ENCODE results near the gene URI1. TPM values are rescaled to one million over a fixed set of nuclear protein-coding genes. Genes with fewer than 3 reads are reported as not detected.

URI1 gene
- total and polyA plus RNA-seq, 2 donors (not counting 1 experiment from before 2014, with no cell fraction given): 21.3 to 54.2 TPM

GRCh38 chr19:30047432-30047831, 105.4 kb downstream of the URI1 start:
- WGBS (ENCODE audit: insufficient coverage): 85% methylated on average over 7 of the region's 8 CpGs
- Mint-ChIP-seq H3K9me3 (ENCODE audit: insufficient read depth) (no peaks in the 10 kb centered on the region), H3K27me3 (no peaks in the 10 kb centered on the region), H3K27ac (no peak overlapping the region), H3K4me1 (peaks cover 13% of the 10 kb centered on the region), H3K4me3 (no peak overlapping the region)
- H3K4me3 ChIP-seq (ENCODE audit: control extremely low read depth in 1 of 5, extremely low read depth in 1 of 5, insufficient read depth in 1 of 5, low read depth in 2 of 5, low read length in 4 of 5): no peak overlapping the region
- no peaks in the 10 kb centered on the region for H3K27me3 ChIP-seq (replicated peaks in 1 of 4; ENCODE audit: control extremely low read depth in 1 of 4, control insufficient read depth in 3 of 4, insufficient read depth in 4 of 4, low read length in 3 of 4)
- H3K36me3 ChIP-seq (replicated peaks in 1 of 2; ENCODE audit: control extremely low read depth in 1 of 2, control insufficient read depth in 1 of 2, extremely low read depth in 1 of 2, insufficient read depth in 2 of 2, low read length in 1 of 2): no peaks in the 10 kb centered on the region
- H3K9me3 ChIP-seq (ENCODE audit: control extremely low read depth in 1 of 3, control insufficient read depth in 2 of 3, insufficient read depth in 1 of 3, low read length in 2 of 3): peaks cover 0 to 2% (median 0%) of the 10 kb centered on the region in 3 donors
- H3K4me1 ChIP-seq (ENCODE audit: control insufficient read depth in 2 of 2, insufficient read depth in 2 of 2, low read length in 2 of 2): peaks cover 5 to 7% of the 10 kb centered on the region in 2 donors
- H3K79me2 ChIP-seq (ENCODE audit: control insufficient read depth, insufficient read depth, low read length): no peaks in the 10 kb centered on the region
- intact Hi-C loops (cut with micrococcal nuclease): no loop called here
- no peak overlapping the region for H2AFZ ChIP-seq (ENCODE audit: insufficient read depth, low read depth, low read length, poor library complexity, severe bottlenecking)
- ATAC-seq (ENCODE audit: low read depth) (no peak), DNase-seq (no peak)
- H3K9ac ChIP-seq (ENCODE audit: low read length): no peak overlapping the region
- no peaks in the 10 kb centered on the region for H4K20me1 ChIP-seq (ENCODE audit: control insufficient read depth, insufficient read depth, low read length, poor library complexity, severe bottlenecking)
- ChIA-PET POLR2A (no interaction called here), CTCF (no interaction called here)
- TF ChIP-seq CTCF (IDR thresholded peaks at IDR 0.05) (no peak), EZH2 (IDR thresholded peaks at IDR 0.05; ENCODE audit: borderline replicate concordance, insufficient read depth, low read depth, low read length, poor library complexity, severe bottlenecking) (no peak)
- no peak overlapping the region for H3K27ac ChIP-seq (ENCODE audit: low read length in 2 of 2)
- no peak overlapping the region for H3K4me2 ChIP-seq (replicated peaks; ENCODE audit: low read depth, low read length, poor library complexity, severe bottlenecking)

GRCh38 chr19:30049226-30049625, 107.2 kb downstream of the URI1 start:
- no peak overlapping the region for H3K4me2 ChIP-seq (replicated peaks; ENCODE audit: low read depth, low read length, poor library complexity, severe bottlenecking)
- H3K27ac ChIP-seq (ENCODE audit: low read length in 2 of 2): no peak overlapping the region
- no peak overlapping the region for H3K4me3 Mint-ChIP-seq
- intact Hi-C loops (cut with micrococcal nuclease): no loop called here
- no peaks in the 10 kb centered on the region for H4K20me1 ChIP-seq (ENCODE audit: control insufficient read depth, insufficient read depth, low read length, poor library complexity, severe bottlenecking)
- peaks cover 13% of the 10 kb centered on the region for H3K4me1 Mint-ChIP-seq
- no peaks in the 10 kb centered on the region for H3K9me3 Mint-ChIP-seq (ENCODE audit: insufficient read depth)
- TF ChIP-seq EZH2 (IDR thresholded peaks at IDR 0.05; ENCODE audit: borderline replicate concordance, insufficient read depth, low read depth, low read length, poor library complexity, severe bottlenecking) (no peak), CTCF (IDR thresholded peaks at IDR 0.05) (no peak)
- peaks cover 5 to 7% of the 10 kb centered on the region in 2 donors for H3K4me1 ChIP-seq (ENCODE audit: control insufficient read depth in 2 of 2, insufficient read depth in 2 of 2, low read length in 2 of 2)
- no peaks in the 10 kb centered on the region for H3K36me3 ChIP-seq (replicated peaks in 1 of 2; ENCODE audit: control extremely low read depth in 1 of 2, control insufficient read depth in 1 of 2, extremely low read depth in 1 of 2, insufficient read depth in 2 of 2, low read length in 1 of 2)
- no peak overlapping the region for H3K9ac ChIP-seq (ENCODE audit: low read length)
- no peaks in the 10 kb centered on the region for H3K27me3 Mint-ChIP-seq
- CTCF ChIA-PET: no interaction called here
- DNase-seq: no peak
- H3K79me2 ChIP-seq (ENCODE audit: control insufficient read depth, insufficient read depth, low read length): no peaks in the 10 kb centered on the region
- no peak overlapping the region for H2AFZ ChIP-seq (ENCODE audit: insufficient read depth, low read depth, low read length, poor library complexity, severe bottlenecking)
- H3K9me3 ChIP-seq (ENCODE audit: control extremely low read depth in 1 of 3, control insufficient read depth in 2 of 3, insufficient read depth in 1 of 3, low read length in 2 of 3): no peaks in the 10 kb centered on the region
- H3K27ac Mint-ChIP-seq: no peak overlapping the region
- no peak for ATAC-seq (ENCODE audit: low read depth)
- POLR2A ChIA-PET: no interaction called here
- WGBS (ENCODE audit: insufficient coverage): 96% methylated on average over 3 of the region's 4 CpGs
- H3K4me3 ChIP-seq (ENCODE audit: control extremely low read depth in 1 of 5, extremely low read depth in 1 of 5, insufficient read depth in 1 of 5, low read depth in 2 of 5, low read length in 4 of 5): no peak overlapping the region
- H3K27me3 ChIP-seq (replicated peaks in 1 of 4; ENCODE audit: control extremely low read depth in 1 of 4, control insufficient read depth in 3 of 4, insufficient read depth in 4 of 4, low read length in 3 of 4): no peaks in the 10 kb centered on the region
